OCI-LY3 (cell line): ENCODE data around the gene RPL9.

Source experiments
- CTCF ChIP-seq: fragments of 200-600, 300-600 bp; sonication (generic); IDR thresholded peaks from 2 replicates; pipeline ENCODE4 v1.5.1; 2014; ENCODE audit warnings: antibody characterized with exemption, low read length, low read depth
- EZH2phosphoT487 ChIP-seq: fragments of 200-600 bp; shearing (Covaris generic); IDR thresholded peaks from 2 replicates; pipeline ENCODE4 v1.6.1; 2018; ENCODE audit warnings: antibody characterized with exemption, mixed run types, low read depth

- TF ChIP-seq CTCF (no peak), EZH2phosphoT487 (no peak)
Measured at GRCh38 chr4:39441593-39441992, 17.1 kb downstream of the RPL9 start.
